Right hindlimb (tissue), 1 donor: ENCODE results near the gene CDYL2.
"Not testable (repeated sequence)": the region's sequence is repeated elsewhere in the genome, so short reads cannot be mapped to it uniquely, and the experiment has no call there.

Source experiments
- DNase-seq: peaks from one replicate; pipeline ENCODE4 v3.0.0-alpha.2; 2018

Gene CDYL2

DNA sequence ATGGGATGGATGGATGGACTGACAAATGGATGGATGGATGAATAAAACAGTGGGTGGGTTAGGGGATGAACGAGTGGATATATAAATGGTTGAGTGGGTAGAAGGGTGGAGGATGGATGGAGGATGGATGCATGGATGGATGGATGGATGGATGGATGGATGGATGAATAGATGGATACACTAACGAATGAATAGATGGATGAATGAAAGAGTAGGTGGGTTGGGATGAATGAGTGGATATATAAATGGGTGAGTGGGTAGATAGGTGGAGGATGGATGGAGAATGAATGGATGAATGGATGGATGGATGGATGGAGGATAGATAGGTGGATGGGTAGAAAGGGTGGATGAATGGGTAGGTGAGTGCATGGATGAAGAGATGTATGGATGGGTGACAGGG lies 62.1 kb downstream of the CDYL2 start:
- DNase-seq: no peak

GRCh38 chr16:80741724-80742123 lies 62.7 kb downstream of the CDYL2 start:
- DNase-seq: no peak

DNA sequence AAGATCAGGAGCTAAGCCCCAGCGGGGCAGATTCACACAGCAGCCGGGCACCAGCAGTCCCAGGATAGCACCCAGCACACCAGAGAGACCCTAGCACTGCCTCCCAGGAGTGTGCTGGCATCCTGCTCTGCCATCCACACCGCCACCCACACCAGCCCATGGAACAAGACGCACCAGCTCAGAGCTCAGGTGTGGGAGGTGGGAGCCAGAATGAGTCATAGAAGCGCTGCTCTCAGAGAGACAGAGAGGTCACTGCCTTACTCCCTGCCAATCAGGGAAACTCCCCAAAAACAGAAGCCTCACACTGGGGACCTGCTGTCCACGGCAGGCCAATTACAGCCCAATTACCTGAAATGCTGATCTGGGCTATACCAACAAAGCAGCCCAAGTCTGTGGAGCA lies 64.9 kb downstream of the CDYL2 start:
- no peak for DNase-seq

GRCh38 chr16:80738521-80738920 lies 65.9 kb downstream of the CDYL2 start:
- DNase-seq: no peak

DNA sequence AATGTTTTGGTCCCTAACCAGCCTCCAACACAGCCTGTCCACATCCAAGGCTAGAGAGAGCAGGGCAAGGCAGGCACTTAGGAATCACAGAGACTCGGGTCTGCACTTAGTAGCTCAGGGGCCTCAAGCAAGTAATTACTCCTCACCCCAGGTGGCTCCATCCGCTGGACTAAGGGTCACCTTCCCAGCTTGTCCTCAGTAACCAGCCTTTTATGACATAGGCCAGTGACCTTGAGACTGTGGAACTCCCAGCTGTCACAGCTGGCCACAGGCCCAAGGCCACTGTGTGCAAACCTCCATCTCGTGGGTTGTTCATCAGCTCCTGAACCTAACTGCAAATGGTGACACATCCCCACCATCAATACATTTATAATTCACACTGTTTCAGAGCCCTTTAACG lies 68.6 kb downstream of the CDYL2 start:
- DNase-seq: no peak

GRCh38 chr16:80733407-80733806 lies 71.0 kb downstream of the CDYL2 start:
- no peak for DNase-seq

- DNase-seq: no peak
Observed at GRCh38 chr16:80731915-80732314, 72.5 kb downstream of the CDYL2 start.

GRCh38 chr16:80727066-80727763 lies 77.2 kb downstream of the CDYL2 start:
- DNase-seq: not testable (repeated sequence)

- no peak for DNase-seq
Observed at GRCh38 chr16:80725566-80726162, 78.7 kb downstream of the CDYL2 start.

DNA sequence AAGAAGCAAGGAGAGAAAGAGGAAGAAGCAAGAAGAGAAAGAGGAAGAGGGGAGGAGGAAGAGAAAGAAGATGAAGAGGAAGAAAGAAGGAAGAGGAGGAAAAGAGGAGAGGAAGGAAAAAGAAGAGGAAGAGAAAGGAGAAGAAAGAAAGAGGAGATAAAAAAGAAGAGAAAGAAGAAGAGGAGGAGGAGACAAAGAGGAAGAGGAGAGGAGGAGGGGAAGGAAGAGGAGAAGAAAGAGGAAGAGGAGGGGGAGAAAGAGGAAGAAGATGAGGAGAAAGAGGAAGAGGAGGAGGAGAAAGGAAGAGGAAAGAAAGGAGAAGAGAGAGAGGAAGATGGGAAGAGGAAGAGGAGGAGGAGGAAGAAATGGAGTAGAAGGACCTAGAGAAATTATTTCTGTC lies 80.4 kb downstream of the CDYL2 start:
- no peak for DNase-seq

- no peak for DNase-seq
Observed at GRCh38 chr16:80723091-80723490, 81.3 kb downstream of the CDYL2 start.

DNA sequence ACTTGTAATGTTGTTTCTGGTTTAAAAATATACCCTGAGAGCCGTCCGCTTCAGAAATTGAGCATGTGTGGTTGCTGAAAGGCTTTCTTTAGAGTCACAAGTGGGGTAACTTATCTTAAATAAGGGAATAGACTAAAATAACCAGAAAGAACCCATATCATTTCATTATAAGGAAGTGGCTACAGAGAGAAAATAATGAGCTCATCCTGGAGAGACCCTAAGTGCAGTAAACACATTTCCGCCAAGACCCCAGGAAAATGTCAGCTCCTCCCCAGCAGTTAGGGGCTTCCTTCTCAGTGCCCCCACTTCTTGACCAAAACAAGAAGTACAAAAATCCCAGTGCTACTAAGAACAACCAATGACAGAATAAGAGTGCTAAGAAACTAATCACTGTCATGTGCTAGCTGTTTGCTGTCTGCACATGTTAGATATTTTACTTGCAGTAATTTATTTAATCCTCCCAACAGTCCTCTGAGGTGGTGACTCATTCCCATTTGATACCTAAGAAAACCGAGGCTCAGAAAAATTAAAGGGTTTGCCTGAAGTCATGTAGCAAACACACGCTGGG lies 83.5 kb downstream of the CDYL2 start:
- DNase-seq: no peak

- DNase-seq: no peak
Observed at GRCh38 chr16:80719573-80719972, 84.8 kb downstream of the CDYL2 start.

DNA sequence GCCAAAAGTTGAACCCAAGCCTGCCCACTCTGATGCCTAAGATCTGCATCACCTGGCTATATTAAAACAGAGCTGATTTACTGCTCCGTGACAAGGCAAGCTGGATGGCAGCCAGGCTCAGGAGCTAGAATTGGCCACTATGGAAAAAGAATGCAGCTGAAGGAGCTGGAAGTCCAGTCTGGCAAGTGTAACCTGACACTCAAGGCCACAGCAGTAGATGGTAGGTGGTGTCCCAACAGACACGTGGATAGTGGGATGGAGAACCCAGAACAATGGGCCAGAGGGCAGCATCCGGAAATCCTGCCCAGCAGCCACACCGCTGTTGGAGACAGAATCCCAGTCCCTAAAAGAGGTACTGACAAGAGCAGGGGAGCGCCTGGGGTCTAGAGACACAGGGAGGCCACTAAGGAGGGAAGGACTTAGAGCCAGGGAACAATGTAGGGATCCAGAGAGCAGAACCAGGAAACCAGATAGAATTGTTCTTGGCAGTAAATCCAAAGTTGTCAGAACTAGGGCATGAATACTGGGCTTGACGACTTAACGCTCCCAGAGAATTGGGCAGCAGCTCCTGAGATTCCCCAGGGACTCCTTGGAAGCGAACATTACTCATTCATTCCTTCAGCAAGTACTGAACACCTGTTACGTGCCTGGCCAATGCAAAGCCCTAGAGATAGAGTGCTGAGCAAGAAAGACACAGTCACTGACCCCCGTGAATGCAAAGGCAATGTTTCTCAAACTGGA lies 85.7 kb downstream of the CDYL2 start:
- DNase-seq: no peak

- no peak for DNase-seq
Observed at GRCh38 chr16:80717611-80718010, 86.8 kb downstream of the CDYL2 start.

DNA sequence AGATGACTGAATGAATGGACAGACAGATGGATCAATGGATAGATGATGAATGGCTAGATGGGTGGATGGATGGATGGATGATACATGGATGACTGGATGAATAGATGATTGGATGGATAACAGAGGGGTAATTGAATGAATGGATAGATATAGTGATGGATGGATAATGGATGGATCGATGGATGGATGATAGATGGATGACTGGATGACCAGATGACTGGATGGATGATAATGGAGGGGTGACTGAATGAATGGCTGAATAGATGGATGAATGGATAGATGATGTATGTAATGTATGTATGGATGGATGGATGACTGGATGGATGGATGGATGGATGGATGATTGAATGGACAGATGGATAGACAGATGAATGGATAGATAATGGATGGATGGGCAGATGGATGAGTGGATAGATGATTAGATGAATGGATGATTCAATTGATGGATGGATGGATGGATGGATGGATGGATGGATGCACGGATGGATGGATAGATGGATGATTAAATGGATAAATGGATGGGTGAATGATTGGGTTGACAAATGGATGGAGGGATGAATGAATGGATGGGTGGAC lies 87.7 kb downstream of the CDYL2 start:
- no peak for DNase-seq

- no peak for DNase-seq
Observed at GRCh38 chr16:80711406-80711805, 93.0 kb downstream of the CDYL2 start.

DNA sequence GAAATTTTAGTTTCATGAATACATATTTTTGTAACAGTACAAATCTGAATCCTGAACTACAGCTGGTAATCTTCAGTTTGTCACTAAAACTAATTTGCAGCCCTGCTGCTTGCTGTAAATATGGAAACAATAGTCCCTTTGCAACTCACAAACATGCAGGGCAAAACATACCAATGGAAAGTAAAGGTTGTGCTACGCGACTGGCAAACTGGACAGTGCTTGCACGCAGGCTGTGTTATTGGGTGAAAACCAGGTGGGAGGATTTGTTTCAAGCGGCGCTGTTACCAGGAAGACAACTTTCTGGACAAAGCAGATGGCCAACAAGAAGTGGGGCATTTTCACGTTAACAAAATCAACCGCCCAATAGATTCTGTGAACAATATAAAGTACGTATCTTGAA lies 93.5 kb downstream of the CDYL2 start:
- no peak for DNase-seq

GRCh38 chr16:80708823-80709222 lies 95.6 kb downstream of the CDYL2 start:
- no peak for DNase-seq

DNA sequence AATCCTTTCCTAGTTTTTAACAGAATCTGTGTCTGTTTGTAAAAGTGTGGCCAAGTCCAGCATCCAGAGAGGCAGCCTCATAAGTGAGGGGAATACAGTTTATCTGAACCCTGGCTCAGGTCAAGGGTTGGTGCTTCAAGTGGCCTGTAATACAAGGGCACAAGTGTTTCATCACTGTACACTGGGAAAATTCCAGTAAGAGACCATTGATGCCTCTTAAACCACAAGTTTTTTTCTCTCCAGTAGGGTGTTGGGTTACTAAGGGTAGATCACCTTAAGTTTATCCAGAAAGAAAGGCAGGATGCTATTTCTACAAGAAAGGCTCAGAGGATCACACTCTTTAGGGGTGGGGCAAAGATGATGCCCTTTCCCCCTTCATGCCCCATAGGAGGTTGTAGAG lies 96.7 kb downstream of the CDYL2 start:
- DNase-seq: no peak

DNA sequence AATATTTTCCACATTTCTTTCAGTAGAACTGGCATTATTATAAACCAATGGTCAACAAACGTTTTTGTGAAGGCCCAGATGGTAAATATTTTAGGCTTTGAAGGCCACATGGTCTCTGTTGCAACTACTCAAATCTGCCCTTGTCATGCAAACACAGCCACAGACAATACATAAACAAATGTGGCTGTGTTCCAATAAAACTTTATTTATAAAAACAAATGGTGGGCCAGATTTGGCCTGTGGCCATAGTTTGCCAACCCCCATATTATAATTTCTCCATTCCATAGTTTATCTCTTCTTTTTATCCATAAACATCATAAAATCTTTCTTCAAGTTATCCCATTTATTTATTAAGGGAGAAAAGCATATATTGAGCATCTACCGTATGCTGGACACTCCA lies 98.8 kb downstream of the CDYL2 start:
- no peak for DNase-seq

DNA sequence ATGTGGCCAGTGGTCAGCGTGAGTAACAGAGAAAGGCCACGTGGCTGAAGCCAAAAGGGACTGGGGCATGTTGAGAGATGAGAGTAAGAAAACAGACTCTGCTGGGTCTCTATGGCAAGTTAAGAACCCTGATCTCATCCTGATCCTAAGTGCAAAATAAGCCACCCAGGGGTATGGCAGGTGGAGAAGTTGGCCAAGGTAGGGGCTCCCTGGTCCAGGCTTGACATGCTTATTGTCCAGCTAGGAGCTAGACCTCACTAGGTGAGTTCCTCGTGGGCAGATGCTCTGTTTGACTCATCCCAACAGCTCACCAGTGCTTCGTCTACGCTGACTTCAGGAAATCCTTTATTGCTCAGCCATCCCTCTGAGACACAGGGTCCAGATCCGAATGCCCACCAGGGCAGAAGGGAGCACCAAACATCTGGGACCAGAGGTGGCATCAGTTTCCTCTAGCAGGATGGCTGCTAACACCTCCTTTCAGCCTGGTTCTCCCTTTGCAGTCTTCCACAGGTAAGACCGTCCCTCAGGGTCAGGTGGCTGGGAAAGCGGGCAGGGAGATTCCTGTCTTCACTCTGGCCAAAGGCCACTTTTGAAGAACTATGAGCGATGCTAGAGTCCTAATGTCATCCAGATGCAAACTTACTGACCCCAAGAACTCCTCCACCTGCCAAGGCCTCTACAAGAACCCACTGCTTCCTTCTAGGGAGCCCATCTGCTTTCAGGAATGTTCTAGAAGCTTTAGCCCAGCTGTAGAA lies 99.5 kb downstream of the CDYL2 start:
- no peak for DNase-seq
